ENCODE results near the gene LMLN. TPM values are rescaled to one million over a fixed set of nuclear protein-coding genes. Genes with fewer than 3 reads are reported as not detected.

LMLN gene
- total and polyA plus RNA-seq, 2 of the 13 experiments (the other 11 are each of a cell fraction or from before 2014, with no cell fraction given) = 1.2 to 1.8 TPM

- 0 out of 2 replicates have a peak, but pooled peaks have one; percentile 62 for TF ChIP-seq ZNF318 (CRISPR knock-in tag; IDR thresholded peaks at IDR 0.05)
- 0 out of 2 replicates have a peak, but pooled peaks have one; percentile 5 for TF ChIP-seq DNMT3B (CRISPR knock-in tag; conservative IDR thresholded peaks at IDR 0.05)
- peak; percentile 95 for TF ChIP-seq ZNF501 (CRISPR knock-in tag; IDR thresholded peaks at IDR 0.05)
- TF ChIP-seq ZNF350 (CRISPR knock-in tag; IDR thresholded peaks at IDR 0.05; ENCODE audit: borderline replicate concordance, low read depth) = peak; percentile 79; the same call in 1 of the 2 replicates
- TF ChIP-seq PAX8 (CRISPR knock-in tag; IDR thresholded peaks at IDR 0.05; ENCODE audit: borderline replicate concordance) = 0 out of 2 replicates have a peak, but pooled peaks have one; percentile 25
- peak; percentile 77; the same call in 1 of the 2 replicates for TF ChIP-seq IKZF5 (CRISPR knock-in tag; IDR thresholded peaks at IDR 0.05)
- peak; percentile 45; the same call in 1 of the 2 replicates for TF ChIP-seq ZNF570 (CRISPR knock-in tag; IDR thresholded peaks at IDR 0.05; ENCODE audit: borderline replicate concordance)
- TF ChIP-seq ZNF710 (CRISPR knock-in tag; IDR thresholded peaks at IDR 0.05; ENCODE audit: borderline replicate concordance) = peak; percentile 91
- TF ChIP-seq, protein P1, sequence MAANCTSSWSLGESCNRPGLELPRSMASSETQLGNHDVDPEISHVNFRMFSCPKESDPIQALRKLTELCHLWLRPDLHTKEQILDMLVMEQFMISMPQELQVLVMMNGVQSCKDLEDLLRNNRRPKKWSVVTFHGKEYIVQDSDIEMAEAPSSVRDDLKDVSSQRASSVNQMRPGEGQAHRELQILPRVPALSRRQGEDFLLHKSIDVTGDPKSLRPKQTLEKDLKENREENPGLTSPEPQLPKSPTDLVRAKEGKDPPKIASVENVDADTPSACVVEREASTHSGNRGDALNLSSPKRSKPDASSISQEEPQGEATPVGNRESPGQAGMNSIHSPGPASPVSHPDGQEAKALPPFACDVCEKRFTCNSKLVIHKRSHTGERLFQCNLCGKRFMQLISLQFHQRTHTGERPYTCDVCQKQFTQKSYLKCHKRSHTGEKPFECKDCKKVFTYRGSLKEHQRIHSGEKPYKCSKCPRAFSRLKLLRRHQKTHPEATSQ (CRISPR knock-in tag; IDR thresholded peaks at IDR 0.05; ENCODE audit: borderline replicate concordance) = peak; percentile 6; the same call in 1 of the 2 replicates
- 0 out of 2 replicates have a peak, but pooled peaks have one; percentile 22 for TF ChIP-seq NKX3-1 (CRISPR knock-in tag; IDR thresholded peaks at IDR 0.05)
- peak; percentile 67 for TF ChIP-seq NFYB (CRISPR knock-in tag; IDR thresholded peaks at IDR 0.05)
- no peak for TF ChIP-seq ZBTB42 (CRISPR knock-in tag; IDR thresholded peaks at IDR 0.05)
- TF ChIP-seq XRCC5 (optimal IDR thresholded peaks at IDR 0.05; ENCODE audit: low read length) = peak; percentile 13
- peak; percentile 69; the same call in 1 of the 2 replicates for TF ChIP-seq ZNF567 (CRISPR knock-in tag; IDR thresholded peaks at IDR 0.05; ENCODE audit: borderline replicate concordance)
Observed at GRCh38 chr3:197949778-197950676, 10.0 kb upstream of the LMLN start, which contains the start of gene RPL35A (continued).

Measured in HepG2 (cell line).